HG03045 (cell line): ENCODE data around the gene VIM.

Experiments
- ATAC-seq: cut with Tn5 transposase; IDR thresholded peaks from one replicate; pipeline ENCODE4 v1.9.1; 2021; ENCODE audit warnings: mild to moderate bottlenecking, moderate library complexity; ENCODE audit not compliant: unreplicated experiment

The VIM gene

GRCh38 chr10:17228091-17229015 is at the start of gene VIM:
TSS of gene VIM (plus strand) at chr10:17228241. CDS start at chr10:17229423, 1,182 bp downstream.
- ATAC-seq = peak; percentile 30

GRCh38 chr10:17179002-17179401 is 49.0 kb upstream of the VIM start:
- ATAC-seq = no peak

- ATAC-seq = no peak
These were observed 46.9 kb upstream of the VIM start for GRCh38 chr10:17181110-17181509.

- no peak for ATAC-seq
These were observed 46.3 kb upstream of the VIM start for GRCh38 chr10:17181751-17182150.

- ATAC-seq = no peak
These were observed 44.9 kb upstream of the VIM start for GRCh38 chr10:17183110-17183509.

GRCh38 chr10:17185873-17186272 is 42.2 kb upstream of the VIM start:
- ATAC-seq = no peak

- no peak for ATAC-seq
These were observed 39.3 kb upstream of the VIM start for GRCh38 chr10:17188644-17189172.

- ATAC-seq = no peak
These were observed 37.4 kb upstream of the VIM start for GRCh38 chr10:17190602-17191001.

GRCh38 chr10:17195083-17195482 is 33.0 kb upstream of the VIM start:
- ATAC-seq = no peak

GRCh38 chr10:17196045-17196444 is 32.0 kb upstream of the VIM start:
- ATAC-seq = no peak

GRCh38 chr10:17196573-17196972 is 31.5 kb upstream of the VIM start:
- ATAC-seq = no peak

- ATAC-seq = no peak
These were observed 28.7 kb upstream of the VIM start for GRCh38 chr10:17199351-17199804.

- ATAC-seq = no peak
These were observed 27.8 kb upstream of the VIM start for GRCh38 chr10:17200001-17200911.

- peak; percentile 98 for ATAC-seq
These were observed 26.9 kb upstream of the VIM start, which contains the start of gene TRDMT1 for GRCh38 chr10:17200912-17201793. TSS of gene TRDMT1 (minus strand) at chr10:17201672. CDS start at chr10:17201634, 38 bp downstream.

- no peak for ATAC-seq
These were observed 26.3 kb upstream of the VIM start for GRCh38 chr10:17201794-17202116.

- ATAC-seq = no peak
These were observed 25.5 kb upstream of the VIM start for GRCh38 chr10:17202506-17202905.

- no peak for ATAC-seq
These were observed 25.0 kb upstream of the VIM start for GRCh38 chr10:17202999-17203398.

GRCh38 chr10:17203416-17203815 is 24.6 kb upstream of the VIM start:
- no peak for ATAC-seq

- ATAC-seq = peak; percentile 24
These were observed 21.8 kb upstream of the VIM start for GRCh38 chr10:17206210-17206709.

GRCh38 chr10:17208476-17208875 is 19.6 kb upstream of the VIM start:
- no peak for ATAC-seq
